GM10266 (cell line): ENCODE results near the gene CD86.
"Not testable (repeated sequence)": the region's sequence is repeated elsewhere in the genome, so short reads cannot be mapped to it uniquely, and the experiment has no call there.

ENCODE experiments used
- DNase-seq: peaks from one replicate; pipeline ENCODE4 v3.0.0; 2012; ENCODE audit errors: extremely low spot score
- TF ChIP-seq, protein P1 (sequence below): IDR thresholded peaks from 2 replicates; pipeline ENCODE4 v1.5.1; 2012; ENCODE audit warnings: mild to moderate bottlenecking, low read depth; ENCODE audit not compliant: control insufficient read depth, insufficient read depth; ENCODE audit errors: missing control alignments

CD86 gene

DNA sequence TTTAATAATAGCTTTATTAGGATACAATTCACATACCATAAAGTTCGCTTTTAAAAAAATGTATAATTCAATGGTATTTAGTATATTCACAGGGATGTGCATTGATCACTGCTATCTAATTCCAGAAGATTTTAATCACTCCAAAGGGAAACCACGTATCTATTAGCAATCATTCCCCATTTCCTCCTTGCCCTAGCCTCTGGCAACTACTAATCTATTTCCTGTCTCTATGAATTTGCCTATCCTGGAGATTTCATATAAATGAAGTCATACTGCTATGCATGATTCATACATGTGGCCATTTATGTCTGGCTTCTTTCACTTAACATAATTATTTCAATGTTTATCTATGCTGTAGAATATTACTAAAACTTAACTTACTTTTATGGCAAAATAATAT lies 96.3 kb downstream of the CD86 start:
- TF ChIP-seq, protein P1, sequence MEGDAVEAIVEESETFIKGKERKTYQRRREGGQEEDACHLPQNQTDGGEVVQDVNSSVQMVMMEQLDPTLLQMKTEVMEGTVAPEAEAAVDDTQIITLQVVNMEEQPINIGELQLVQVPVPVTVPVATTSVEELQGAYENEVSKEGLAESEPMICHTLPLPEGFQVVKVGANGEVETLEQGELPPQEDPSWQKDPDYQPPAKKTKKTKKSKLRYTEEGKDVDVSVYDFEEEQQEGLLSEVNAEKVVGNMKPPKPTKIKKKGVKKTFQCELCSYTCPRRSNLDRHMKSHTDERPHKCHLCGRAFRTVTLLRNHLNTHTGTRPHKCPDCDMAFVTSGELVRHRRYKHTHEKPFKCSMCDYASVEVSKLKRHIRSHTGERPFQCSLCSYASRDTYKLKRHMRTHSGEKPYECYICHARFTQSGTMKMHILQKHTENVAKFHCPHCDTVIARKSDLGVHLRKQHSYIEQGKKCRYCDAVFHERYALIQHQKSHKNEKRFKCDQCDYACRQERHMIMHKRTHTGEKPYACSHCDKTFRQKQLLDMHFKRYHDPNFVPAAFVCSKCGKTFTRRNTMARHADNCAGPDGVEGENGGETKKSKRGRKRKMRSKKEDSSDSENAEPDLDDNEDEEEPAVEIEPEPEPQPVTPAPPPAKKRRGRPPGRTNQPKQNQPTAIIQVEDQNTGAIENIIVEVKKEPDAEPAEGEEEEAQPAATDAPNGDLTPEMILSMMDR, result no peak
- DNase-seq, result no peak

DNA sequence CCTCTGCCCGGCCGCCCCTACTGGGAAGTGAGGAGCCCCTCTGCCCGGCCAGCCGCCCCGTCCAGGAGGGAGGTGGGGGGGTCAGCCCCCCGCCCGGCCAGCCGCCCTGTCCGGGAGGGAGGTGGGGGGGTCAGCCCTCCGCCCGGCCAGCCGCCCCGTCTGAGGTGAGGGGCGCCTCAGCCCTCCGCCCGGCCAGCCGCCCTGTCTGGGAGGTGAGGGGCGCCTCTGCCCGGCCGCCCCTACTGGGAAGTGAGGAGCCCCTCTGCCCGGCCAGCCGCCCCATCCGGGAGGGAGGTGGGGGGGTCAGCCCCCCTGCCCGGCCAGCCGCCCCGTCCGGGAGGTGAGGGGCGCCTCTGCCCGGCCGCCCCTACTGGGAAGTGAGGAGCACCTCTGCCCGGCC lies 109.8 kb downstream of the CD86 start:
- DNase-seq, result not testable (repeated sequence)

DNA sequence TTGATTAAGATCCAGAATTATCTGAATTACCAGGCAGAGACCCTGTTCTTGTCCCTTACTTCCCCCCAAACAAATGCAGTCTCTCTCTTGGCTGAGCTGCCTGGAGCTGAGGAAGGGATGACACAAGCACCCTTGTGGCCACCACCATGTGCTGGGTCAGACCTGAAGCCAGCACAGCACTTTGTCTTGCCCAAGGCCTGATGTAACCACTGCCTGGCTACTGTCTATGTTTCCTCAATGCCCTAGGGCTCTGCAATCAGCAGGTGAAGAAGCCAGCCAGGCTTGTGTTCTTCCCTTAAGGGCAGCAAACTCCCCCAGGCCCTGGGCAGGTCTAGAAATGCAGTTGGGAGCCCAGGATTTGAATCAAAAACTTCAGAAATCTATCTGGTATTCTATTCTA lies 112.5 kb downstream of the CD86 start:
- TF ChIP-seq, protein P1, result no peak
- DNase-seq, result no peak

DNA sequence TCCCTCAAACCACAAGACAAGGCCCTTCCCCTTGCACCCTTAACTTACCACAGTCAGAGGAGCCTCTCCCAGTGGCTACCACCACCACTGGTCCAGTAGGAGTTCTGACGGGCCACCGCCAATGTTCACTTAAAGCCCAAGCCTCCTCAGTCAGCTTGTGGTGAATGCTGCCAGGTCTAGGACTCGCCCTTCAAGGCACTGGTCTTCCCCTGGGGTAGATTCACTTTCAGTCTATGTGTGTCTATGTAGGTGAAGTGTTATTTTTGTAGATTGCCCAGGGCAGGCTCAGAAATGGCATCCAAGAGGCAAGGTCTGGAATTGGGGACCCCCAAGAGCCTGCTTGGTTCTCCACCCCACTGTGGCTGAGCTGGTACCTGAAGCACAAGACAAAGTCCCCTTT lies 112.9 kb downstream of the CD86 start:
- TF ChIP-seq, protein P1, result no peak
- DNase-seq, result no peak

DNA sequence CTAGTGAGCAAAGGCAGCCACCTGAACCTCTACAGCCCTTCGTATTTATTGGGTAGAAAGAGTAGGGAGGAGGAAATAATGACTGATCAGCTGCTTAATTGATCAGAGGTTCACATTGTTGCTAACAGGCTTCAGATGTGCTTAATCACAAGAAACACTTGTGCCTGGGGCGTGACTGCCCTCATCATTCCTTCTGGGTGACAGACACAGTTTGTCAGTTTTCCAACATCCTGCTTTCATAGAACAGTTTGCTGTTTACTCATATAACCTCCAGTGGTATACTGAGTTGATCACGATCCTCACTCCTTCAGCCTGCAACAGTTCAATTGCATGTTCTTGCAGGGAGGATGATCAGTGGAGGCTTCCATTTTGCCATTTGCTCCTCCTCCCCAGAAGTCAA lies 114.7 kb downstream of the CD86 start:
- no peak for DNase-seq
- TF ChIP-seq, protein P1, result no peak
